Measurements from ENCODE around the gene SV2C. TPM values are rescaled to one million over a fixed set of nuclear protein-coding genes. Genes with fewer than 3 reads are reported as not detected.
"Not testable (repeated sequence)": the region's sequence is repeated elsewhere in the genome, so short reads cannot be mapped to it uniquely, and the experiment has no call there.

The SV2C gene
- total and polyA plus RNA-seq, 2 donors, result 0.05 to 0.27 TPM

DNA sequence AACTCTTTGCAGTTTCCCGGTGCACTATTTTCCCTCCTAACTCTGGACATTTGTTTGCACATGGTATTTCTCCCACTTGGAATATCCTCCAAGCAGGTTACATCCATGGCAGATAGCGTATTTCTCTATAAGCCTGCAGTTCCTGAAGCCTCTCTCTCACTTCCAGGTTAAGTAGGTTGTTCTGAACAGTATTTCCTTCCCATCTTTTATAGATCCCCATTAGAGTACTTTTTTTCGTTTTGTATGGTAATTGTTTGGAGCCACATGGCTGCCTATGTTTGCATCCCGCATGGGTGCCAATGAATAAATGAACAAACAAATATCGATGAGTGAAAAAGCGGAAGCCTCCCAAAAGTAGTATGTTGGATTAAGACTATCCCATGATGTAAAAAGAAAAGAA lies 206.5 kb downstream of the SV2C start:
- Histone ChIP-seq H3K4me3 (ENCODE audit: low read length in 2 of 2) (no peak overlapping the region), H3K9me3 (ENCODE audit: control insufficient read depth in 2 of 2, insufficient read depth in 1 of 2, low read length in 1 of 2) (no peaks in the 10 kb centered on the region), H3K27me3 (ENCODE audit: control insufficient read depth in 2 of 2, insufficient read depth in 1 of 2, low read length in 1 of 2) (no peaks in the 10 kb centered on the region), H3K27ac (ENCODE audit: low read depth in 1 of 2, low read length in 1 of 2) (no peak overlapping the region), H3K4me1 (ENCODE audit: control insufficient read depth in 2 of 2, insufficient read depth in 2 of 2, low read length in 2 of 2) (peaks cover under 1 to 10% of the 10 kb centered on the region in 2 donors), H3K36me3 (ENCODE audit: control insufficient read depth in 2 of 2, insufficient read depth in 2 of 2, low read length in 1 of 2) (no peaks in the 10 kb centered on the region)
- DNase-seq (ENCODE audit: low read depth in 6 of 9, low spot score in 9 of 9), result no peak
- 97% methylated on average over 6 of the region's 6 CpGs for WGBS

DNA sequence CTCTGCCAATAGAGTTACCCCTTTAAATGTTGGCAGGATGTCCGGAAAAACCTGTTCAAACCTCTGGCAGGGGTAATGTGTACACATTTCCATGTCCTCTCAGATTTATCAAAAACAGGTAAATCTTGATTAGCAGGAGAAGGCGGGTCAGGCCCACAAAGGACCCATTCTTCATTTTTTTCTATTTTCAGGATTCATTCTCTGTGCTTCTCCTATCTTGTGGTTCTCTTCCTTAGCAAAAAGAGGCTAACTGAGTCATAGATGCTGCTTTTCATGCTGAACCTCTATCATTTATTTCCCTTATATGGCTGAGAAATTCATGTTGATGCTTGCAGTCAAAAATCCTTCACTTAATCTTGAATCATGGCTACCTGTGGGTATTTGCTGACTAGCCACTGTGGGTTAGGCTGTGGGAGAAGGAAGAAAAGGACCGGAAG lies 207.2 kb downstream of the SV2C start:
- Histone ChIP-seq H3K4me3 (ENCODE audit: low read length in 2 of 2) (no peak overlapping the region), H3K27ac (ENCODE audit: low read depth in 1 of 2, low read length in 1 of 2) (no peak overlapping the region), H3K4me1 (ENCODE audit: control insufficient read depth in 2 of 2, insufficient read depth in 2 of 2, low read length in 2 of 2) (peaks cover 4 to 17% of the 10 kb centered on the region in 2 donors), H3K27me3 (ENCODE audit: control insufficient read depth in 2 of 2, insufficient read depth in 1 of 2, low read length in 1 of 2) (no peaks in the 10 kb centered on the region), H3K36me3 (ENCODE audit: control insufficient read depth in 2 of 2, insufficient read depth in 2 of 2, low read length in 1 of 2) (no peaks in the 10 kb centered on the region), H3K9me3 (ENCODE audit: control insufficient read depth in 2 of 2, insufficient read depth in 1 of 2, low read length in 1 of 2) (no peaks in the 10 kb centered on the region)
- 76% methylated on average over 3 of the region's 3 CpGs for WGBS
- DNase-seq (ENCODE audit: low read depth in 6 of 9, low spot score in 9 of 9), result no peak

DNA sequence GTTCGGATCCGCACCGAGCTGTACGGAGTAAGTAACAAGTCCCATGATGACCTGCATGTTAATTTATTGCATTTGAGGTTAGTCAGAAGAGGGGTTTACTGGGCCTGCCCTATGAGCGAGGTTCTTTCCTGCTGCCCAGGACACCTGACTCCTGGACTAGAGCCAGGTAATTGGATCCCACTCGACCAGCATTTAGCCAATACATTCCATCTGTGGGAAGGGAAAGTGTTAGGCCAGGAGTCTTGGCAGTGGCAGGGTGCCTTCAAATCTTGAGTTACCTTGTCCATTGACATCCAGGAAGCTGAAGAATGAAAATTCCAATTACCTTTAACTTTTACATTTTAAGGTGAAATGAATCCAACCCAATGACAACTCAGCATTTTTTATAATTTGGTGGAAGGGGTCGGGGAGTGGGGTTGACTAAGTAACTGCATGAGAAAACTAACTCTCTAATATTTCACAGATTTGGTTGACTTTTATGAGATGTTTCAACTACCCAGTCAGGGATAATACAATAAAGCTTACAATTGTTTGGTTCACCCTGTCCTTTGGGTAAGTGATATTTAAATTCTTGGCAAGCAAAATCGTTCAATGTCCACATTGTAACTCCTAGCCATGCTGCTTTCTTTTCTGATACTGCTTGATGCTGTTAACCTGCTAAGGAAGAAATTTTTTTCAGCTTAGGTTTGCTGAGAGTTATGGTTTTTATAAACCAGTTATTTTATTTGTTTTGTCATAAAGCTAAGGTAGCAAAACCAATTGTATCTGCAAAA lies 208.3 kb downstream of the SV2C start:
- DNase-seq (ENCODE audit: low read depth in 6 of 9, low spot score in 9 of 9), result no peak
- no peak overlapping the region for H3K4me3 ChIP-seq (ENCODE audit: low read length in 2 of 2)
- 93% methylated on average over 8 of the region's 8 CpGs for WGBS
- no peaks in the 10 kb centered on the region for H3K27me3 ChIP-seq (ENCODE audit: control insufficient read depth in 2 of 2, insufficient read depth in 1 of 2, low read length in 1 of 2)
- peaks cover 4 to 17% of the 10 kb centered on the region in 2 donors for H3K4me1 ChIP-seq (ENCODE audit: control insufficient read depth in 2 of 2, insufficient read depth in 2 of 2, low read length in 2 of 2)
- H3K36me3 ChIP-seq (ENCODE audit: control insufficient read depth in 2 of 2, insufficient read depth in 2 of 2, low read length in 1 of 2), result no peaks in the 10 kb centered on the region
- no peak overlapping the region for H3K27ac ChIP-seq (ENCODE audit: low read depth in 1 of 2, low read length in 1 of 2)
- no peaks in the 10 kb centered on the region for H3K9me3 ChIP-seq (ENCODE audit: control insufficient read depth in 2 of 2, insufficient read depth in 1 of 2, low read length in 1 of 2)

DNA sequence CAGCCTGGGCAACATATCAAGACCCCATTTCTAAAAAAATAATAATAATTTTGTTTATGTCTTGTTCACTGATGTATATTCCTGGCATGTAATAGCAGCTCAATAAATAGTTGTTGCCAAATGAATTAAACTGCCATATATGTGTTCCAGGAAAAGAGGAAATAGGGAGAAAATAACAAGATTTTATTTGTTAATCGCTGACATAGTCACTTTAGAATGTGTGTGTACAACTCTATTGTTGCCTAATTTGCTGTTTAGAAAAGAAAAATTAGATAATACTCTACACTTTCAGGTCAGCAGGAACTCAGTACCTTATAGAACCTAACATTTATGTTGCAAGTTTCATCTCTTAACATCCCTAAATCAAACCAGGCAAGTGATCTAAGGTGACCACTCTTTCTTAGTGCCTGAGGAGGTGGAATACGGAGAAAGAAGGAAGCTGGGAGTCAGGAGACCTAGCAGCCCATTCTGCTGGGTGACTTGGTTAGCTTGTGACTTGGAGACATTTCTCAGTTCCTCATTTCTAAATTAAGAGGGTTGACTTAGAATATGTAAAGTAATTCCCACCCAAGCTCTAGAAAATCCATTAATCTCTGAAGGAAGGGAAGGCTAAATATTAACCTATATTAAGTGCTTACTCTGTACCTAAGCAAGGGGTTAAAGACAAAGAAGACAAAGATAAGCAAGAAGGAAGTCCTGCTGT lies 209.6 kb downstream of the SV2C start:
- Histone ChIP-seq H3K9me3 (ENCODE audit: control insufficient read depth in 2 of 2, insufficient read depth in 1 of 2, low read length in 1 of 2) (no peaks in the 10 kb centered on the region), H3K4me3 (ENCODE audit: low read length in 2 of 2) (no peak overlapping the region), H3K27me3 (ENCODE audit: control insufficient read depth in 2 of 2, insufficient read depth in 1 of 2, low read length in 1 of 2) (no peaks in the 10 kb centered on the region), H3K4me1 (ENCODE audit: control insufficient read depth in 2 of 2, insufficient read depth in 2 of 2, low read length in 2 of 2) (peaks cover 4 to 17% of the 10 kb centered on the region in 2 donors), H3K27ac (ENCODE audit: low read depth in 1 of 2, low read length in 1 of 2) (no peak overlapping the region), H3K36me3 (ENCODE audit: control insufficient read depth in 2 of 2, insufficient read depth in 2 of 2, low read length in 1 of 2) (no peaks in the 10 kb centered on the region)
- DNase-seq (ENCODE audit: low read depth in 6 of 9, low spot score in 9 of 9), result no peak
- WGBS, result 71% methylated on average over 2 of the region's 2 CpGs

DNA sequence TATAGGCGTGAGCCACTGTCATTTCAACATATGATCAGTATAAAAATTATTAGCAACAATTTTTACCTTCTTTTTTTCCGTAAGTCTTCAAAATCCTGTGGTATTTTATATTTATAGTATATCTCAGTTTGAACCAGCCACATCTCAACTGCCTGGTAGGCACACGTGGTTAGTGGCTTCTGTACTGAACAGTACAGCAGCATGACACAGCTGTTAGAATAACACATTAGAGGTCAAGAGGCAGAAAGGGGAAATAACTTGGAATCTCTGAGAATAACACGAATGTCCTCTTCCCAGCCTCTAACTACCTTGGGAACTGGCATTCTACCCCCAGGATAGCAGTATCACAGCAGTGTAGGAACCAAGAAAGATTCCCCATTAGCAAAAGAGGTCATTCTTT lies 211.4 kb downstream of the SV2C start:
- H3K4me3 ChIP-seq (ENCODE audit: low read length in 2 of 2), result no peak overlapping the region
- peaks cover 11 to 24% of the 10 kb centered on the region in 2 donors for H3K4me1 ChIP-seq (ENCODE audit: control insufficient read depth in 2 of 2, insufficient read depth in 2 of 2, low read length in 2 of 2)
- peak overlapping the region in 1 of 2 donors; percentile 34 for H3K27ac ChIP-seq (ENCODE audit: low read depth in 1 of 2, low read length in 1 of 2)
- no peaks in the 10 kb centered on the region for H3K36me3 ChIP-seq (ENCODE audit: control insufficient read depth in 2 of 2, insufficient read depth in 2 of 2, low read length in 1 of 2)
- peak in 1 of 9 donors; percentile 49 for DNase-seq (ENCODE audit: low read depth in 6 of 9, low spot score in 9 of 9)
- no peaks in the 10 kb centered on the region for H3K9me3 ChIP-seq (ENCODE audit: control insufficient read depth in 2 of 2, insufficient read depth in 1 of 2, low read length in 1 of 2)
- WGBS, result 14% methylated on average over 4 of the region's 4 CpGs
- no peaks in the 10 kb centered on the region for H3K27me3 ChIP-seq (ENCODE audit: control insufficient read depth in 2 of 2, insufficient read depth in 1 of 2, low read length in 1 of 2)

DNA sequence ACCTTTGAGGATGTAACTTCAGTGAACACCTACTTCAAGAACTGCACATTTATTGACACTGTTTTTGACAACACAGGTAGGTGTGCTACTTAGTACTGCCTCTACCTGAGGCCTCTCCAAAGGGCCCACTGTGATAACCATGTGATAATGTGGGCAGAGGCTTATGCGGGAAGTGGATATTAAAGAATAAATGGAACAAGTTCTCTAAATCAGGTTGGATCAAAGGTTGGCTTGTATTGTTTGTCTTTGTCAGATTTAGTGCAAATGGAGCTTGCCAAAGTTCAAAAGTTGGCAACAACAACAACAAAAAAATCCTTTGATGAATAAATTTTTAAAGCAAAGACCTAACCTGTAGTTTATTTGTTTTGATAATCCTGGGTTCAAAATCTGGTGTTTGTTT lies 215.7 kb downstream of the SV2C start:
- Histone ChIP-seq H3K27ac (ENCODE audit: low read depth in 1 of 2, low read length in 1 of 2) (no peak overlapping the region), H3K4me3 (ENCODE audit: low read length in 2 of 2) (no peak overlapping the region), H3K9me3 (ENCODE audit: control insufficient read depth in 2 of 2, insufficient read depth in 1 of 2, low read length in 1 of 2) (no peaks in the 10 kb centered on the region), H3K27me3 (ENCODE audit: control insufficient read depth in 2 of 2, insufficient read depth in 1 of 2, low read length in 1 of 2) (no peaks in the 10 kb centered on the region), H3K36me3 (ENCODE audit: control insufficient read depth in 2 of 2, insufficient read depth in 2 of 2, low read length in 1 of 2) (no peaks in the 10 kb centered on the region), H3K4me1 (ENCODE audit: control insufficient read depth in 2 of 2, insufficient read depth in 2 of 2, low read length in 2 of 2) (peaks cover 16 to 45% of the 10 kb centered on the region in 2 donors)
- no peak for DNase-seq (ENCODE audit: low read depth in 6 of 9, low spot score in 9 of 9)
- WGBS, result 90% methylated on average over 1 of the region's 1 CpG

DNA sequence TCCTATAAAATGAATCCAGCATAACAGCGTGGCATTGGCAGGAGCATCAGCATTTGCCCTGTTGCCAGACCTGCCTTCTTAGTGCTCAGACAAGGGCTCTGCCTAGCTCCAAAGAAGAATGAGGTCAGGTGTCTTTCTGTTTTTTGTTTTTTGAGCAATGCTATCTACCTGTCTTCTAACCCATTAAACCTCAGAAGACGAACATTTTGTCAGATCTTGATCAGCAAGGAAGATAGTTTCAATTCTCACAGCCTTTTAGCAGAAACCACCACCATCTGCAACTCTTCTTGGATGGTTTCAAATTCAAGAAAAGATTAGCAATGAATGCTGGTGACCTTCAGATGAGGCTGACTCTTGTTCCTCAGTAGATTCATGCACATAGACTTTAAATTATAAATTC lies 216.4 kb downstream of the SV2C start:
- WGBS, result 31% methylated on average over 2 of the region's 2 CpGs
- Histone ChIP-seq H3K4me3 (ENCODE audit: low read length in 2 of 2) (no peak overlapping the region), H3K36me3 (ENCODE audit: control insufficient read depth in 2 of 2, insufficient read depth in 2 of 2, low read length in 1 of 2) (no peaks in the 10 kb centered on the region), H3K27ac (ENCODE audit: low read depth in 1 of 2, low read length in 1 of 2) (peak overlapping the region; percentile 8 to 71), H3K9me3 (ENCODE audit: control insufficient read depth in 2 of 2, insufficient read depth in 1 of 2, low read length in 1 of 2) (peaks cover 0 to 1% of the 10 kb centered on the region in 2 donors), H3K27me3 (ENCODE audit: control insufficient read depth in 2 of 2, insufficient read depth in 1 of 2, low read length in 1 of 2) (no peaks in the 10 kb centered on the region), H3K4me1 (ENCODE audit: control insufficient read depth in 2 of 2, insufficient read depth in 2 of 2, low read length in 2 of 2) (peaks cover 16 to 44% of the 10 kb centered on the region in 2 donors)
- peak in 8 of 9 donors; percentile 18 to 77 (median 40) for DNase-seq (ENCODE audit: low read depth in 6 of 9, low spot score in 9 of 9)

DNA sequence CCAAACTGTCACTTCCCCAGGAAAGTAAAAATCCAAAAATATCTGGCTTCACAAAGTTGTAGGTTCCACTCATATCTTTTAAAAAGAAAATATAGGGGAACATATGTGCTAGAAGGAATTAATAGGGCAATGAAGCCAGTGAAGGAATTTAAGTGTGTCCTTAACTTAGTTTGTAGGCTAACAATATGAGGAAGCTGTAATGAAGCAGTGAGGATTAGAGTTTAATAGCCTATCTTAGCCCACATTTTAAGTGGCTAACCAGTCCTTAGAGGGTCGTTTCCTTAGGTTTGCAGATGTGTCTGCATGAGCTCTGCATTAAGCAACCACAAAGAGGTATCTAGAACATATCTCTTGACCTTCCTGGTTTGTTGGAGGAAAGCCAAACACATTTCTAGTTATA lies 218.7 kb downstream of the SV2C start:
- peaks cover 12 to 40% of the 10 kb centered on the region in 2 donors for H3K4me1 ChIP-seq (ENCODE audit: control insufficient read depth in 2 of 2, insufficient read depth in 2 of 2, low read length in 2 of 2)
- not testable (repeated sequence) for H3K4me3 ChIP-seq (ENCODE audit: low read length in 2 of 2); H3K27me3 ChIP-seq (ENCODE audit: control insufficient read depth in 2 of 2, insufficient read depth in 1 of 2, low read length in 1 of 2); H3K36me3 ChIP-seq (ENCODE audit: control insufficient read depth in 2 of 2, insufficient read depth in 2 of 2, low read length in 1 of 2); DNase-seq (ENCODE audit: low read depth in 6 of 9, low spot score in 9 of 9); H3K27ac ChIP-seq (ENCODE audit: low read depth in 1 of 2, low read length in 1 of 2); H3K9me3 ChIP-seq (ENCODE audit: control insufficient read depth in 2 of 2, insufficient read depth in 1 of 2, low read length in 1 of 2)
- 7% methylated on average over 1 of the region's 1 CpG for WGBS

DNA sequence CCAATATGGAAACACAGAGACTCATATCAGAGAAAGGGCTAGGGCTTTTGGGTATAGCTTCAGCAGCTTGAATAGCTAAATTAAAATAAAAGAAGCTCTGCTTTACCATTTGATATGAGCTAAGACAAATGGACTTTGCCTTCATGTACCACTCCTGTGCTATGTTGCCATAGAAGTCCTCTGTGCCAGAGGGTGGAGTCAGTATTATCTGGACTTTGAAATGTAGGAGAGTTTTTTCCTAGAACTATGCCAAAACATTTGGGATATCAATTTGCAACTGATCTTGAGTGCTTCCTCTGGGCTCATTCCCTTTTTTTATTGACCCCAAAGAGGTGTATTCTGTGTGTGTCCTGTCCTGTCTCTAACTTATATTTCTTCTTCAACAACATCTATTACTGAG lies 219.5 kb downstream of the SV2C start:
- not testable (repeated sequence) for H3K9me3 ChIP-seq (ENCODE audit: control insufficient read depth in 2 of 2, insufficient read depth in 1 of 2, low read length in 1 of 2); H3K4me3 ChIP-seq (ENCODE audit: low read length in 2 of 2); DNase-seq (ENCODE audit: low read depth in 6 of 9, low spot score in 9 of 9); H3K27ac ChIP-seq (ENCODE audit: low read depth in 1 of 2, low read length in 1 of 2); H3K36me3 ChIP-seq (ENCODE audit: control insufficient read depth in 2 of 2, insufficient read depth in 2 of 2, low read length in 1 of 2); H3K27me3 ChIP-seq (ENCODE audit: control insufficient read depth in 2 of 2, insufficient read depth in 1 of 2, low read length in 1 of 2)
- peaks cover 12 to 40% of the 10 kb centered on the region in 2 donors for H3K4me1 ChIP-seq (ENCODE audit: control insufficient read depth in 2 of 2, insufficient read depth in 2 of 2, low read length in 2 of 2)
